ENCODE data around the gene IL17RD.

The IL17RD gene

DNA sequence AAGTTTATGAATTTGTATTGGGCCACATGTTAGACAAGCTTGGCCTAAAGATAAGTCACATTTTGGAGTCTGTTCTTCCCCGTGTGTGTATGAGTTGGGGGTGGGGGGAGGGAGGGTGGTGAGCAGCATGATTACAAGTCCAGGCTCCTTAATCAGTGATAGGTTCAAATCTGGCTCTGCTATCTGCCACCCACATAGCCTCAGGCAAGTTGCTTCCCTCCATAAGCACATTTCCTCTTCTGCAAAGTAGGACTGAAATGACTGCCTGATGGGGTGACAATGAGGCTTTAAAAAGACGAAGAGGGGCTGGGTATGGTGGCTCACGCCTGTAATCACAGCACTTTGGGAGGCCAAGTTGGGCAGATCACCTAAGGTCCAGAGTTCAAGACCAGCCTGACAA lies 105.7 kb downstream of the IL17RD start:
- Histone ChIP-seq H3K9ac (ENCODE audit: low read length) (no peak overlapping the region), H3K4me3 (ENCODE audit: low read depth in 1 of 2, low read length in 2 of 2) (no peak overlapping the region), H3K27ac (ENCODE audit: low read depth, low read length) (no peak overlapping the region), H3K4me1 (ENCODE audit: insufficient read depth, low read length) (peaks cover 40% of the 10 kb centered on the region), H3K36me3 (ENCODE audit: insufficient read depth, low read length) (no peaks in the 10 kb centered on the region), H3K27me3 (ENCODE audit: control insufficient read depth in 1 of 2, insufficient read depth in 2 of 2, low read length in 2 of 2) (no peaks in the 10 kb centered on the region), H3K9me3 (ENCODE audit: low read length) (no peaks in the 10 kb centered on the region)

DNA sequence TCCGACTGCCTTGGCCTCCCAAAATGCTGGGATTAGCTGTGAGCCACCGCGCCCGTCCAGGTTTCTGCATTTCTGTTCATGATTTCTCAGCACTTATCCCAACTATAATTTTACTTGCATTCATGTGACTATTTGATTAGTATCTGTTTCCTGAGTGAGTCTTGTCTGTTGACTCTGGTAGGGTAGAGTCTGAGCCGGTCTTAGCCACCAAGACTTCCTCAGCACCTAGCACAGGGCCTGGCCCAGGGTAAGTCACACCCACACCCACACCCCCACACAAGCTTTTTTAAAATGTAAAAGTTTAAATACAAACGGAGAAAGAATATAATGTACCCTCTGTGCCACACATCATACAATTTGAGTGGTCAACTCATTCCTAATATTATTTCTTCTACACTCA lies 107.8 kb downstream of the IL17RD start:
- H3K9ac ChIP-seq (ENCODE audit: low read length) = no peak overlapping the region
- H3K4me3 ChIP-seq (ENCODE audit: low read depth in 1 of 2, low read length in 2 of 2) = no peak overlapping the region
- H3K36me3 ChIP-seq (ENCODE audit: insufficient read depth, low read length) = no peaks in the 10 kb centered on the region
- no peaks in the 10 kb centered on the region for H3K27me3 ChIP-seq (ENCODE audit: control insufficient read depth in 1 of 2, insufficient read depth in 2 of 2, low read length in 2 of 2)
- peaks cover 23% of the 10 kb centered on the region for H3K4me1 ChIP-seq (ENCODE audit: insufficient read depth, low read length)
- no peaks in the 10 kb centered on the region for H3K9me3 ChIP-seq (ENCODE audit: low read length)
- no peak overlapping the region for H3K27ac ChIP-seq (ENCODE audit: low read depth, low read length)

DNA sequence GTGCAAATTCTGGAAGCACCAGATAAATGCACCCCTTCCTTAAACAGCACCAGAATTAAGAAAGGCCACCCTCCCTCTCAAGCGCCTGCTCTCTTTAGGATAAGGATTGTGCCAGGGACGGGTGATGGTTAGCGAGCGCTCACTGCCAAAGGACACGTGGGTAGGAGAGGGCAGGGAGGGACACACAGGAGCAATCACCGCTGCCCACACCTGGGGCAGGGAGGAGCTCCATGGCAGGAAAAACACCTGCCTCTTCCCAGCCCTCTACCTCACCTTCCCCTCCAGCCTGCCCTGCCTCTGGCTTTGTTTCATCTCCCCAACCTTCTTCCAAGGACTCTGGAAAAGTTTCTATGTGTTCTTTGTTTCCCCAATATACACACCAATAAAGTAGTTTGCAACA lies 112.0 kb downstream of the IL17RD start:
- peaks cover 8% of the 10 kb centered on the region for H3K4me1 ChIP-seq (ENCODE audit: insufficient read depth, low read length)
- no peak overlapping the region for H3K4me3 ChIP-seq (ENCODE audit: low read depth in 1 of 2, low read length in 2 of 2)
- no peaks in the 10 kb centered on the region for H3K27me3 ChIP-seq (ENCODE audit: control insufficient read depth in 1 of 2, insufficient read depth in 2 of 2, low read length in 2 of 2)
- H3K27ac ChIP-seq (ENCODE audit: low read depth, low read length) = no peak overlapping the region
- H3K9me3 ChIP-seq (ENCODE audit: low read length) = no peaks in the 10 kb centered on the region
- no peaks in the 10 kb centered on the region for H3K36me3 ChIP-seq (ENCODE audit: insufficient read depth, low read length)
- H3K9ac ChIP-seq (ENCODE audit: low read length) = no peak overlapping the region

DNA sequence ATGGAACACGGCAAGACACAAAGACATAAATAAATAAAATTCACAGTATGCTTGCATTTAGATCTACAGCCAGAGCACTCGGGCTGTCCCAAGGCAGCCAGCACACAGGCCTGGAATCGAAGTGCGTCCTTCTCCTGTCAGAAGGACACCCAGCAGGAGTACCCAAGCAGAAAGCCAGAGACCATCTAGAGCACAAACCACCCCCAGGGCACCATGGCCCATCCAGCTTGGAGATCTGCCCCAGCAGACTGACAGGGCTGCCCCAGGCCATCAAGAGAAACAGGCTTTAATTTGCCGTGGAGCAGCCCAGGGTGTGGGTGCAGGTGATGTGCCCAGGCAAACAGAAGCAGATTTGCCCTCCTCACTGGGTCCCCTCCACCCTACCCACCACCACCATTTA lies 112.5 kb downstream of the IL17RD start:
- Histone ChIP-seq H3K4me3 (ENCODE audit: low read depth in 1 of 2, low read length in 2 of 2) (no peak overlapping the region), H3K4me1 (ENCODE audit: insufficient read depth, low read length) (peaks cover 12% of the 10 kb centered on the region), H3K27ac (ENCODE audit: low read depth, low read length) (no peak overlapping the region), H3K9ac (ENCODE audit: low read length) (no peak overlapping the region), H3K9me3 (ENCODE audit: low read length) (no peaks in the 10 kb centered on the region), H3K36me3 (ENCODE audit: insufficient read depth, low read length) (no peaks in the 10 kb centered on the region), H3K27me3 (ENCODE audit: control insufficient read depth in 1 of 2, insufficient read depth in 2 of 2, low read length in 2 of 2) (no peaks in the 10 kb centered on the region)

DNA sequence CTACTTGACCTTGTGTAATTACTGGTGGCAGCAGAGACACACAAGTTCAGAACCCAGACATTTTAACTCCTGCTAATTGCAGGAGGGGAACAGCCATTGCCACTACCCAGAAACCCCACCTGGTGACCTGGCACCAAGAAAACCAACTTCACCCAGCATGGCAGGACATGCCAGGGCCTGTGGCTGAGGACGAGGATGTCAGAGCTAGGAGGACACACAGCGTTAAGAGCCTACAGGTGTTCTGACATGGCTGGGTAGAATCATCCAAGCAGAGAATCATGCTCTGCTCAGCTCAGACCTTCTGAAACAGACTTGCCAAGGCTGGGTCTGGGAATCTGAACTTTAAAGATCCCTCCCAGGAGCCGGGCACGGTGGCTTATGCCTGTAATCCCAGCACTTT lies 116.4 kb downstream of the IL17RD start:
- H3K9ac ChIP-seq (ENCODE audit: low read length) = no peak overlapping the region
- H3K4me1 ChIP-seq (ENCODE audit: insufficient read depth, low read length) = peaks cover 37% of the 10 kb centered on the region
- no peaks in the 10 kb centered on the region for H3K36me3 ChIP-seq (ENCODE audit: insufficient read depth, low read length)
- H3K4me3 ChIP-seq (ENCODE audit: low read depth in 1 of 2, low read length in 2 of 2) = no peak overlapping the region
- H3K9me3 ChIP-seq (ENCODE audit: low read length) = no peaks in the 10 kb centered on the region
- H3K27me3 ChIP-seq (ENCODE audit: control insufficient read depth in 1 of 2, insufficient read depth in 2 of 2, low read length in 2 of 2) = no peaks in the 10 kb centered on the region
- no peak overlapping the region for H3K27ac ChIP-seq (ENCODE audit: low read depth, low read length)

DNA sequence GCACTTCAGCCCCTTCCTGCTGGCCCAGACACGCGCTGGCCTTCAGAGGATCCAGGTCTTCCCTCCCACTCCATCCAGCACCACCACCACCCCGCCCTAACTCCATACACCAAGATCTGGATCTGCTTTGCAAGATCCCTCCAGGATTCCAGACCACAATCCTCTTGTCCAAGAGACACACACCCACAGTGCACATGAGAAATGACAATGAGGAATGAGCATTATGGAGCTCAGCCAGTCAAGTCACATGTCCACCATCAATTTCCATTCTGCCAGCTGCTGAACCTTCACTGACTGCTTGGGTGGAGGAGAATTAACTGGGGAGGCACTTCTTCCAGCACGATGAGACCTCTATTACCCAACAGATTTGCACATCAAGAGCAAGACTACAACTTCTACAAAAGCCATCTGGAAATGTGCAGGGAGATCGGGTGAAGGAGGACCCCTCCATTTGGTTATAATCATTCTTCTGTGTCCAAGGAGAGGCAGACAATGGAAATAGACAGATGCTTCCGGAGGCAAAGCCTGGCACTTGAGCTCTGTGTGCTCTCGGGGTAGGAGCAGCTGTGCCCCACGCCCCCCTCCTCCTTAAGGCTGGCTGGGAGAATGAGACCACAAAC lies 117.0 kb downstream of the IL17RD start:
- no peak overlapping the region for H3K27ac ChIP-seq (ENCODE audit: low read depth, low read length)
- no peak overlapping the region for H3K9ac ChIP-seq (ENCODE audit: low read length)

DNA sequence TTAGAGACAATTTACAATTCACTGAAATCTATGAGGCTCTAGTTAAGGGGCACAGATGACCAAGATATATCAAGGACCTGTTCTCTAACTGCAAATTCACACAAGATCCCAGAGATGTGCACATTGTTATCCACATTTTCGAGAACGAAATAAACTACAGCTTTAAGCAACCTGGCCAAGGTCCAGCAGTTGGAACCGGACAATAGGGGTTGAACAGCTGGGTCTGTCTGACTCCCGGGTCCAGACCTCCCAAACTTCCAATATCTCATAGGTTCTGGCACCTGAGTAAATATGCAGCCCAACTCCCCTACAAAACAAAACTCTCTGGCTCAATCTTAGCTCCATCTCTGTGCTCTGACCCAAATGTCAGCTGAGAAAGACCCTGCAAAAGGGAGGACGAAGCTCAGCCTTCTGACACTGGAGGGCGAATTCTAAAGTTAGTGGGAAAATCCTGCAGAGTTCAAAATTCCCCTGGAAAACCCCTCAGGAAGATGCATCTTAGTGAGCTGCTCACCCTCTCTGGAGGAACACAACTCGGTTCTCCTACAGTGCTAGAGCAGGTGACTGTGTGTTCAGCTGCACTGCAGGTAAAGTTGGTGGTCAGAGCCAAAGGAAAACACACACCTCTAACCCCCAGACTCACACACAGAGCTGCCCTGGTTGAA lies 118.9 kb downstream of the IL17RD start:
- H3K36me3 ChIP-seq (ENCODE audit: insufficient read depth, low read length) = no peaks in the 10 kb centered on the region
- no peaks in the 10 kb centered on the region for H3K27me3 ChIP-seq (ENCODE audit: control insufficient read depth in 1 of 2, insufficient read depth in 2 of 2, low read length in 2 of 2)
- H3K9me3 ChIP-seq (ENCODE audit: low read length) = no peaks in the 10 kb centered on the region
- peaks cover 37% of the 10 kb centered on the region for H3K4me1 ChIP-seq (ENCODE audit: insufficient read depth, low read length)
- peak overlapping the region; percentile 6 for H3K9ac ChIP-seq (ENCODE audit: low read length)
- no peak overlapping the region for H3K27ac ChIP-seq (ENCODE audit: low read depth, low read length)
- H3K4me3 ChIP-seq (ENCODE audit: low read depth in 1 of 2, low read length in 2 of 2) = no peak overlapping the region

More for the DNA sequence above, 117.0 kb downstream of the IL17RD start:
- no peaks in the 10 kb centered on the region for H3K27me3 ChIP-seq (ENCODE audit: control insufficient read depth in 1 of 2, insufficient read depth in 2 of 2, low read length in 2 of 2)
- no peaks in the 10 kb centered on the region for H3K9me3 ChIP-seq (ENCODE audit: low read length)
- H3K36me3 ChIP-seq (ENCODE audit: insufficient read depth, low read length) = no peaks in the 10 kb centered on the region
- peaks cover 37% of the 10 kb centered on the region for H3K4me1 ChIP-seq (ENCODE audit: insufficient read depth, low read length)
- H3K4me3 ChIP-seq (ENCODE audit: low read depth in 1 of 2, low read length in 2 of 2) = no peak overlapping the region

DNA sequence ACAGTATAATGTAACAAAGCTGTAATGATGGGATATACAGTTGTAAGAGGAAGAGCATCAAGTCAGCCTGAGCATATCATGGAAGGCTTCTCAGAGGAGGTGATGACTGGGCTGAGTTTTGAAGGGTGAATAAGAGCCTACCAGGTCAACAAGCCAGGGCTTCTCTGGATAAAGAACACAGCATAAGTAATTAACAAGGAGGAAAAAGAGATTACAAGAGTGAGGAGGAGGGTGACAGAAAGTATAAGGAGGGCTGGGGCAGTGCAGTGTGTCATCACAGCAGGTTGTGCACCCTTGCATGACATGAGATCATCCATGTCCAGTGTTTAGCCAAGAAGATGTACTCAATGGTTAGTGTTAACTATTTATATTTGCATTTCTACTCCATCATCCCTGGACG lies 121.6 kb downstream of the IL17RD start:
- H3K36me3 ChIP-seq (ENCODE audit: insufficient read depth, low read length) = no peaks in the 10 kb centered on the region
- peaks cover 33% of the 10 kb centered on the region for H3K4me1 ChIP-seq (ENCODE audit: insufficient read depth, low read length)
- H3K4me3 ChIP-seq (ENCODE audit: low read depth in 1 of 2, low read length in 2 of 2) = no peak overlapping the region
- no peak overlapping the region for H3K9ac ChIP-seq (ENCODE audit: low read length)
- no peaks in the 10 kb centered on the region for H3K9me3 ChIP-seq (ENCODE audit: low read length)
- no peaks in the 10 kb centered on the region for H3K27me3 ChIP-seq (ENCODE audit: control insufficient read depth in 1 of 2, insufficient read depth in 2 of 2, low read length in 2 of 2)
- H3K27ac ChIP-seq (ENCODE audit: low read depth, low read length) = no peak overlapping the region

DNA sequence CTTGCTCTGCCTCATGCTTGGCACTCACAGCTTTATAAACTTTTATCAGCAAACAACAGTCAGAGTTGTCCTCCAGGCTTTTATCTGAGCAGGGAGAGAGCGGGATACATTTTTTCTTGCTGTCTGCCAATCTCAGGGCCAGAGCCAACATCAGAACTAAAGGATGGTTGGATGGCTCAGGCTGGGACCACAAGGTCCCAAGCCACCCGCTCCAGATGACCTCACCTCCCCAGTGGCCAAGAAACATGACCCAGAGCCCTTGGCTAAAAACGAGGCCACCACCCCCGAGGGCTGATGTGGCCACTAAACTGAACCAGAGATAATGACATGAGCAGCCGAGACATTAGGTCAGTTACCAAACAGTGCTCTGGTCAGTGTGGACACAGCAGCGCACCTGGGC lies 123.5 kb downstream of the IL17RD start:
- peaks cover 22% of the 10 kb centered on the region for H3K4me1 ChIP-seq (ENCODE audit: insufficient read depth, low read length)
- H3K9me3 ChIP-seq (ENCODE audit: low read length) = no peaks in the 10 kb centered on the region
- H3K4me3 ChIP-seq (ENCODE audit: low read depth in 1 of 2, low read length in 2 of 2) = no peak overlapping the region
- no peak overlapping the region for H3K9ac ChIP-seq (ENCODE audit: low read length)
- no peaks in the 10 kb centered on the region for H3K27me3 ChIP-seq (ENCODE audit: control insufficient read depth in 1 of 2, insufficient read depth in 2 of 2, low read length in 2 of 2)
- H3K27ac ChIP-seq (ENCODE audit: low read depth, low read length) = no peak overlapping the region
- no peaks in the 10 kb centered on the region for H3K36me3 ChIP-seq (ENCODE audit: insufficient read depth, low read length)
